Adrenal gland (tissue), 12 donors: ENCODE measurements around the gene TSPEAR. TPM values are rescaled to one million over a fixed set of nuclear protein-coding genes. Genes with fewer than 3 reads are reported as not detected.

Experiments used
- DNase-seq, 7 donors: peaks; one replicate each; pipeline ENCODE4 v3.0.0-alpha.2; 2019 to 2020
- H3K27ac ChIP-seq, 5 donors: fragments of 200-600 bp; sonication (generic) in 4 of 5; 1 replicate in 3 of 5; 2 replicates in 2 of 5; pipeline versions ENCODE4 v1.5.1 to v1.8.0; 2016 to 2020; ENCODE audit warnings: mild to moderate bottlenecking in 1 of 5
- H3K27me3 ChIP-seq: fragments of 200-600 bp; 2 replicates; pipeline ENCODE4 v1.8.0; 2021
- H3K36me3 ChIP-seq, 2 donors: fragments of 200-600 bp; replicated peaks in 1 of 2; 1 replicate in 1 of 2; 2 replicates in 1 of 2; pipeline versions ENCODE4 v1.5.1 to v1.8.0; 2018 to 2022
- H3K4me1 ChIP-seq, 2 donors: fragments of 200-600 bp; replicated peaks in 1 of 2; 1 replicate in 1 of 2; 2 replicates in 1 of 2; pipeline versions ENCODE4 v1.5.1 to v1.8.0; 2018 to 2021
- H3K4me3 ChIP-seq, 4 donors: fragments of 200-600 bp; sonication (generic) in 3 of 4; one replicate each; pipeline ENCODE4 v1.5.1; 2016 to 2018
- H3K9me3 ChIP-seq, 3 donors: fragments of 200-600 bp; sonication (generic) in 1 of 3; replicated peaks in 1 of 3; 1 replicate in 2 of 3; 2 replicates in 1 of 3; pipeline versions ENCODE4 v1.5.1 to v1.8.0; 2016 to 2021
- POLR2A ChIP-seq, 2 donors: fragments of 450-650 bp; IDR thresholded peaks; one replicate each; pipeline ENCODE4 v1.6.1; 2017; ENCODE audit warnings: antibody characterized with exemption in 2 of 2, mild to moderate bottlenecking in 2 of 2, moderate library complexity in 1 of 2
- WGBS, 4 donors: extraction: QIAGEN DNeasy Blood & Tissue Kit in 2 of 4; methylation state at CpG; one replicate each; pipeline versions ENCODE4 v1.1.5 to v1.1.7; 2013 to 2017; 5-methylcytosine and 5-hydroxymethylcytosine counted together
- intact Hi-C, 2 donors: fragments of 100-400 bp; cut with DNase I; formaldehyde crosslinking; loops; one replicate each; pipeline versions ENCODE4 v1.14.1 to v1.15.0; 2022 to 2023
- polyA plus RNA-seq, 3 donors: library from polyadenylated mRNA; stranded (reverse); fragments of 200-250 nt in 2 of 3; fragments of 350-450 nt in 1 of 3; fragmentation: Illumina TruSeq in 1 of 3; extraction: RNeasy Lipid Tissue Mini Kit (QIAGEN cat#74804) in 1 of 3; gene quantifications; one replicate each; pipeline ENCODE4 v1.2.3, GENCODE V29; 2013 to 2014
- total RNA-seq, 9 donors: library from RNA; depleted of rRNA in 4 of 9; stranded (reverse); fragments of >200 nt in 4 of 9; fragments of 120-200 nt in 1 of 9; fragmentation: NEBNext Ultra II Directional in 1 of 9; extraction: Animal tissue kit (Norgen Biotek cat#: 25700) in 1 of 9; gene quantifications; one replicate each; pipeline versions ENCODE4 v1.1.0 to v1.2.4, GENCODE V29; 2013 to 2023
- TF ChIP-seq, protein P1 (sequence below), 6 experiments: fragments of 450-650 bp in 4 of 6; fragments of 200-600 bp in 2 of 6; sonication (generic) in 1 of 6; IDR thresholded peaks; 1 replicate in 5 of 6; 2 replicates in 1 of 6; pipeline versions ENCODE4 v1.5.1 to v1.8.0; 2016 to 2021; ENCODE audit warnings: antibody characterized with exemption in 6 of 6, mild to moderate bottlenecking in 2 of 6, moderate library complexity in 1 of 6
- donor health status: healthy with polysubstance abuse.
- donor health status: Bipolar disorder and iron deficiency.
- donor health status: DM: yes; HTN: yes; CAD: no.
- donor health status: DM: no; HTN: no; CAD: no.
- donor health status: DM: no; HTN: no; CAD: no.
- donor health status: DM: yes; HTN: yes; CAD: no.

The TSPEAR gene
- total and polyA plus RNA-seq, 12 donors, result not detected

DNA sequence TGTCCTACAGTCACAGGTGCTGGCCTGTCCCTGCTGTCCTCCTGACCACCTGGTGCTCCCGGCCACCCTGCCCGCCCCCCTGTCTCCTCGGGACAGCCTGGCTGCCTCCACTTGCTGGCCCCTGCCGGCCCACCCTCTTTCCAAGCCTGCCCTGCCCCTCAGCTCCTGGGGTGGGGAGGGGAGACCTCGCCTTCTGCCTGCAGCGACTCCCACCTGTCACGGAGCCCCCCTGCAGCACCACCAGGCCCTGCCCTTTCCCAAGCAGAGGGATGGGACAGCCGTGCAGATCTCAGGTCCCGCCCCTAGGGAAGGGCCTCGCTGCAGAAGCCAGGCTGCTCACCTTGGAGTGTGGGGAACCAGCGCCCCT, 248.6 kb downstream of the TSPEAR start:
- TF ChIP-seq, protein P1, sequence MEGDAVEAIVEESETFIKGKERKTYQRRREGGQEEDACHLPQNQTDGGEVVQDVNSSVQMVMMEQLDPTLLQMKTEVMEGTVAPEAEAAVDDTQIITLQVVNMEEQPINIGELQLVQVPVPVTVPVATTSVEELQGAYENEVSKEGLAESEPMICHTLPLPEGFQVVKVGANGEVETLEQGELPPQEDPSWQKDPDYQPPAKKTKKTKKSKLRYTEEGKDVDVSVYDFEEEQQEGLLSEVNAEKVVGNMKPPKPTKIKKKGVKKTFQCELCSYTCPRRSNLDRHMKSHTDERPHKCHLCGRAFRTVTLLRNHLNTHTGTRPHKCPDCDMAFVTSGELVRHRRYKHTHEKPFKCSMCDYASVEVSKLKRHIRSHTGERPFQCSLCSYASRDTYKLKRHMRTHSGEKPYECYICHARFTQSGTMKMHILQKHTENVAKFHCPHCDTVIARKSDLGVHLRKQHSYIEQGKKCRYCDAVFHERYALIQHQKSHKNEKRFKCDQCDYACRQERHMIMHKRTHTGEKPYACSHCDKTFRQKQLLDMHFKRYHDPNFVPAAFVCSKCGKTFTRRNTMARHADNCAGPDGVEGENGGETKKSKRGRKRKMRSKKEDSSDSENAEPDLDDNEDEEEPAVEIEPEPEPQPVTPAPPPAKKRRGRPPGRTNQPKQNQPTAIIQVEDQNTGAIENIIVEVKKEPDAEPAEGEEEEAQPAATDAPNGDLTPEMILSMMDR (IDR thresholded peaks at IDR 0.05), result no peak
- no peak for TF ChIP-seq POLR2A (IDR thresholded peaks at IDR 0.05)
- H3K27me3 ChIP-seq, result no peaks in the 10 kb centered on the region
- H3K36me3 ChIP-seq, result no peaks in the 10 kb centered on the region
- intact Hi-C loops, result loop anchor here in 1 of 2 donors (10.0 kb wide), 1 partner anchor 138 kb away; no protein-coding TSS in a partner anchor
- H3K9me3 ChIP-seq, result no peaks in the 10 kb centered on the region
- H3K4me3 ChIP-seq, result no peak overlapping the region
- no peaks in the 10 kb centered on the region for H3K4me1 ChIP-seq
- 89 to 95% (median 90%) methylated on average over 4 to 11 of the region's 11 CpGs for WGBS, 4 donors
- DNase-seq, result no peak
- H3K27ac ChIP-seq, result no peak overlapping the region

DNA sequence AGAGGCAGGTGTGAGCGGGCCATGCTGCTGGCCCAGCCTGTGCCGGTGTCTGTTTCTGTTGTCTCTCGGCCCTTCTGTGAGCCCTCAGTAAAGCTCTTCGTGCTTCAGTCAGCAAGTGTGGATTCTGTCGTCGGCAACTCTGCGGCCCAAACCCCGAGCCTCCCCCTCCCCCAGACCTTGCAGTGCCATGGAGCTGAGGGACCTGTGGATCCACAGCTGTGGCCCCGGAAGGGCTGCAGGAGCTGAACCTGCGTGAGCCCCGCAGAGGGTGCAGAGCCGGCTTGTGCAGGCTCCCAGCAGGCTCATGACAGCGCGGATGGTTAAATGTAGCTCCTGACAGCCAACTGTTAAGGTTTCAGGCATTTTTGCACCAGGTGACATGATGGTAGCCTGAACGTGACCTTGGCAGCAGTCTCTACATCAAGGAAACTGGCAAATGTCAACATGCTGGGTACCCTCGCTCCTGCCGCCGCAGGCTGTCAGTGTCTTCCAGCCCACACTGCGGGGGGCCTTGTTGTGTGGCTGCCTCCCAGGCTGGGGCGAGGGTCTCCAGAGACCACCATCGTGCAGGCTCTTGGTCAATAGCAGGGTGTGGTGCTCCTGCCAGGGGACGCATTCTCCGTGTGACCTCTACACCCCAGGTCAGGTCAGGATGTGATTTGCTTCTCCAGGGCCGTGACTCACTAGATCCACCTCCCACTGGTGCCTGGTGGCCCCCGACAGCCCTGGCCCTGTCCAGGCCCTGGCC, 249.1 kb downstream of the TSPEAR start:
- intact Hi-C loops, result loop anchor here in 1 of 2 donors (10.0 kb wide), 1 partner anchor 137 kb away; no protein-coding TSS in a partner anchor
- Histone ChIP-seq H3K9me3 (no peaks in the 10 kb centered on the region), H3K4me3 (no peak overlapping the region), H3K27ac (no peak overlapping the region), H3K36me3 (no peaks in the 10 kb centered on the region), H3K27me3 (no peaks in the 10 kb centered on the region), H3K4me1 (no peaks in the 10 kb centered on the region)
- WGBS, 4 donors, result 89 to 98% (median 89%) methylated on average over 10 to 25 of the region's 25 CpGs
- DNase-seq, result no peak
- TF ChIP-seq POLR2A (IDR thresholded peaks at IDR 0.05), result no peak
- TF ChIP-seq, protein P1 (IDR thresholded peaks at IDR 0.05), result no peak

DNA sequence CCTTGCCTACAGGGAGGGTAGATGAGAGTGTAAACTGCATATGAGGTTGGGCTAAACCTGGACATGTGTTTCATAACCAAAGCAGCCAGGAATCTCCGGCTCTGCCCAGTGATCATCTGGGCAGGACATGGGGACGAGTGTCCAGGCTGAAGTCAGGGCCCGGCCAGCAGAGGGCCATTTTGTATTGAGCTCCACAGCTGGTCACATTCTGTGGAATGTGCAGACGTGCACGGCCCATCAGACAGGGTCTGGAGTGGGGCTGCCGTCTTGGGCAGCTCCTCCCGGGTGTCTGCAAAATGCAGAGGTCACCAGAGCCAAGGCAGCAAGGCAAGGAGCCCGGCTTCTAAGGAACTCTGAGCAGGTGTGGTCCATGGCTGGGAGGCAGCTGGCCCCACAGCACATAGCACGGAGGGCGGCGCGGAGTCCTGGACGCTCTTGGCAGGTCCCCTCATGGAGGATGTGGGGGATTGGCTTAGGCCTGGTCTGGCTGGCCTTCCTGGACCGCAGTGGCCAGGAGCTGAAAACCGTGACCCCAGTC, 249.8 kb downstream of the TSPEAR start:
- no peak for DNase-seq
- no peaks in the 10 kb centered on the region for H3K36me3 ChIP-seq
- H3K27ac ChIP-seq, result no peak overlapping the region
- WGBS, 4 donors, result 81 to 92% (median 86%) methylated on average over 9 to 15 of the region's 15 CpGs
- intact Hi-C loops, result loop anchor here in 1 of 2 donors (10.0 kb wide), 1 partner anchor 137 kb away; no protein-coding TSS in a partner anchor
- H3K4me3 ChIP-seq, result no peak overlapping the region
- H3K27me3 ChIP-seq, result no peaks in the 10 kb centered on the region
- H3K9me3 ChIP-seq, result no peaks in the 10 kb centered on the region
- no peaks in the 10 kb centered on the region for H3K4me1 ChIP-seq
- TF ChIP-seq, protein P1 (IDR thresholded peaks at IDR 0.05), result peak in 2 of 6 experiments; percentile 6 to 12
- no peak for TF ChIP-seq POLR2A (IDR thresholded peaks at IDR 0.05)

DNA sequence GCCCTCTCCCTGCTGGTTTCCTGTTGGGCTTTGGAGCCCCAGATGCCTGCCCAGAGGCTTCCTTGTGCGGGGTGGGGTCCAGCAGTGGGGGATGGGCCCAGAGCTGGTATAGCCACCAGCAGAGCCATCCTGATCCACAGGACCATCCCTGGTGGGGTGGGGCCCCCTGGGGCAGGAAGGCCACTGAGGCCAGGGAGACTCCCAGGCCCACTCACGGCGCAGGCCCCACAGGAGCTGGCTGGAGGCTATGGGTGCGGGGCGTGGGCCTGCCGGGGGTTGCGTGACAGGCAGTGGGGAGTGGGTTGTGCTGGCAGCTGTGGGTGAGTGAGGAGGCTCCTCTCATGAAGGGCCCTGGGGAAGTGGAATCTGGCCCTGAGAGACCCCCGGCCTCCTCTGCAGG, 250.4 kb downstream of the TSPEAR start:
- Histone ChIP-seq H3K27me3 (no peaks in the 10 kb centered on the region), H3K27ac (no peak overlapping the region), H3K4me1 (peaks cover 3 to 4% of the 10 kb centered on the region in 2 donors), H3K4me3 (no peak overlapping the region), H3K9me3 (no peaks in the 10 kb centered on the region), H3K36me3 (no peaks in the 10 kb centered on the region)
- intact Hi-C loops, result loop anchor here in 1 of 2 donors (10.0 kb wide), 1 partner anchor 136 kb away; no protein-coding TSS in a partner anchor
- TF ChIP-seq POLR2A (IDR thresholded peaks at IDR 0.05), result no peak
- TF ChIP-seq, protein P1 (IDR thresholded peaks at IDR 0.05), result no peak
- WGBS, 4 donors, result 91 to 100% (median 93%) methylated on average over 1 to 8 of the region's 8 CpGs
- peak in 1 of 7 donors; percentile 3 for DNase-seq
